ENCODE data around the gene RAB7B. TPM values are rescaled to one million over a fixed set of nuclear protein-coding genes. Genes with fewer than 3 reads are reported as not detected.

The RAB7B gene
- total RNA-seq, 1 experiment from 2014 or later = 0.22 TPM

GRCh38 chr1:205989786-205990185 lies 13.4 kb downstream of the RAB7B start:
- Histone ChIP-seq H3K27ac (ENCODE audit: low read depth, low read length) (no peak overlapping the region), H4K20me1 (ENCODE audit: insufficient read depth) (no peaks in the 10 kb centered on the region), H3K79me2 (ENCODE audit: insufficient read depth, low read length) (no peaks in the 10 kb centered on the region), H3K4me1 (ENCODE audit: control insufficient read depth in 1 of 2, insufficient read depth in 2 of 2, low read length in 2 of 2) (peaks cover 0 to 8% of the 10 kb centered on the region in 2 experiments; a peak in 2 of 4 replicates), H2AFZ (ENCODE audit: low read depth, low read length, poor library complexity, severe bottlenecking) (no peak overlapping the region), H3K4me3 (replicated peaks in 1 of 2; ENCODE audit: low read depth in 1 of 2, low read length in 2 of 2) (no peak overlapping the region), H3K9ac (ENCODE audit: low read length) (no peak overlapping the region), H3K9me3 (ENCODE audit: control insufficient read depth in 1 of 2, insufficient read depth in 1 of 2, low read depth in 1 of 2, low read length in 2 of 2) (no peaks in the 10 kb centered on the region), H3K4me2 (ENCODE audit: low read length) (no peak overlapping the region), H3K9me2 (ENCODE audit: insufficient read depth) (no peaks in the 10 kb centered on the region; the same call in 1 of the 2 replicates), H3K36me3 (ENCODE audit: control insufficient read depth in 1 of 2, insufficient read depth in 2 of 2, low read length in 2 of 2) (no peaks in the 10 kb centered on the region), H3K27me3 (ENCODE audit: insufficient read depth, low read length) (no peaks in the 10 kb centered on the region)
- RAD21 ChIA-PET (ENCODE audit: low non-redundant PET in 1 of 2, low total read pairs in 2 of 2, uncharacterized antibody in 2 of 2, unreplicated experiment in 2 of 2) = no interaction called here
- TF ChIP-seq SP1 (IDR thresholded peaks at IDR 0.05; ENCODE audit: low read depth) (no peak), SIN3A (IDR thresholded peaks at IDR 0.05; ENCODE audit: low read depth) (no peak), ZNF274 (IDR thresholded peaks at IDR 0.05; ENCODE audit: low read depth, low read length) (no peak), CEBPB (IDR thresholded peaks at IDR 0.05; ENCODE audit: low read depth) (no peak), FOSL1 (IDR thresholded peaks at IDR 0.05; ENCODE audit: low read depth) (no peak), YY1 (IDR thresholded peaks at IDR 0.05; ENCODE audit: extremely low read depth, insufficient replicate concordance, low read depth, low read length) (no peak), SRF (IDR thresholded peaks at IDR 0.05; ENCODE audit: low read depth) (no peak), EZH2 (IDR thresholded peaks at IDR 0.05) (no peak), POLR2A (IDR thresholded peaks at IDR 0.05; ENCODE audit: borderline replicate concordance, extremely low read depth, insufficient read depth, insufficient read length) (no peak), POLR2AphosphoS5 (IDR thresholded peaks at IDR 0.05; ENCODE audit: low read depth, low read length) (no peak), RAD21 (IDR thresholded peaks at IDR 0.05; ENCODE audit: low read depth) (no peak), TCF7L2 (IDR thresholded peaks at IDR 0.05; ENCODE audit: borderline replicate concordance, extremely low read depth, insufficient read depth, insufficient read length) (no peak)
- intact Hi-C loops (cut with micrococcal nuclease) = no loop called here
- POLR2A ChIA-PET = no interaction called here
- no TSS peak for BruUV-seq (replicated peaks)
- DNase-seq (ENCODE audit: low read depth, low spot score) (no peak), ATAC-seq (no peak)
- CTCF ChIA-PET = interaction anchor here (1.1 to 1.2 kb wide), 2 partner anchors 13 to 117 kb away, joined by 4 to 6 read pairs; no protein-coding TSS in a partner anchor

- CTCF ChIA-PET = no interaction called here
- no peak; the same call in 1 of the 2 replicates for ATAC-seq
- no TSS peak for BruUV-seq (replicated peaks)
Observed at GRCh38 chr1:205988585-205988995, 14.6 kb downstream of the RAB7B start.

More at GRCh38 chr1:205988585-205988995, 14.6 kb downstream of the RAB7B start:
- Histone ChIP-seq H4K20me1 (ENCODE audit: insufficient read depth) (no peaks in the 10 kb centered on the region), H3K4me3 (replicated peaks in 1 of 2; ENCODE audit: low read depth in 1 of 2, low read length in 2 of 2) (no peak overlapping the region), H2AFZ (ENCODE audit: low read depth, low read length, poor library complexity, severe bottlenecking) (no peak overlapping the region), H3K36me3 (ENCODE audit: control insufficient read depth in 1 of 2, insufficient read depth in 2 of 2, low read length in 2 of 2) (no peaks in the 10 kb centered on the region), H3K79me2 (ENCODE audit: insufficient read depth, low read length) (no peaks in the 10 kb centered on the region), H3K9ac (ENCODE audit: low read length) (no peak overlapping the region), H3K27ac (ENCODE audit: low read depth, low read length) (no peak overlapping the region), H3K4me1 (ENCODE audit: control insufficient read depth in 1 of 2, insufficient read depth in 2 of 2, low read length in 2 of 2) (peaks cover 3 to 18% of the 10 kb centered on the region in 2 experiments), H3K4me2 (ENCODE audit: low read length) (no peak overlapping the region), H3K9me2 (ENCODE audit: insufficient read depth) (no peaks in the 10 kb centered on the region; the same call in 1 of the 2 replicates), H3K9me3 (ENCODE audit: control insufficient read depth in 1 of 2, insufficient read depth in 1 of 2, low read depth in 1 of 2, low read length in 2 of 2) (no peaks in the 10 kb centered on the region), H3K27me3 (ENCODE audit: insufficient read depth, low read length) (no peaks in the 10 kb centered on the region)
- intact Hi-C loops (cut with micrococcal nuclease) = no loop called here
- no peak for DNase-seq (ENCODE audit: low read depth, low spot score)
- RAD21 ChIA-PET (ENCODE audit: low non-redundant PET in 1 of 2, low total read pairs in 2 of 2, uncharacterized antibody in 2 of 2, unreplicated experiment in 2 of 2) = no interaction called here
- no peak for TF ChIP-seq CTCF (IDR thresholded peaks at IDR 0.05 in 2 of 3, conservative IDR thresholded peaks at IDR 0.05 in 1 of 3; ENCODE audit: borderline replicate concordance in 1 of 3, insufficient read depth in 1 of 3, low read depth in 2 of 3, low read length in 2 of 3)
- TF ChIP-seq RAD21 (IDR thresholded peaks at IDR 0.05; ENCODE audit: low read depth) = no peak
- POLR2A ChIA-PET = no interaction called here
